Spleen (tissue), 7 donors: ENCODE data around the gene PCSK1.

Experiments used
- CTCF ChIP-seq, 11 experiments: fragments of 200-600 bp in 7 of 11; fragments of 450-650 bp in 4 of 11; sonication (generic) in 4 of 11; IDR thresholded peaks in 8 of 11; conservative IDR thresholded peaks in 3 of 11; 1 replicate in 7 of 11; 2 replicates in 4 of 11; pipeline versions ENCODE4 v1.4.0 to v1.8.0; 2016 to 2021; ENCODE audit warnings: antibody characterized with exemption in 11 of 11, inconsistent platforms in 4 of 11, mild to moderate bottlenecking in 1 of 11
- POLR2A ChIP-seq, 3 donors: fragments of 450-650 bp; IDR thresholded peaks; one replicate each; pipeline ENCODE4 v1.5.1; 2017; ENCODE audit warnings: antibody characterized with exemption in 3 of 3, mild to moderate bottlenecking in 1 of 3
- POLR2AphosphoS5 ChIP-seq, 3 donors: sonication (generic); formaldehyde crosslinking; IDR thresholded peaks; one replicate each; pipeline ENCODE4 v1.5.1; 2017; ENCODE audit warnings: antibody characterized with exemption in 3 of 3
- donor health status: DM: no; HTN: no; CAD: no; lungs with moderate emphysema.
- donor health status: DM: no; HTN: no; CAD: no.
- donor health status: DM: no; HTN: no; CAD: no.

- TF ChIP-seq CTCF (IDR thresholded peaks at IDR 0.05 in 8 of 11, conservative IDR thresholded peaks at IDR 0.05 in 3 of 11): no peak
- no peak for TF ChIP-seq POLR2A (IDR thresholded peaks at IDR 0.05)
- no peak for TF ChIP-seq POLR2AphosphoS5 (IDR thresholded peaks at IDR 0.05)
These were observed 607 bp downstream of the PCSK1 start for GRCh38 chr5:96432216-96433065.
